ENCODE measurements around the gene PPP1R3A. TPM values are rescaled to one million over a fixed set of nuclear protein-coding genes. Genes with fewer than 3 reads are reported as not detected.
"Not testable (repeated sequence)": the region's sequence is repeated elsewhere in the genome, so short reads cannot be mapped to it uniquely, and the experiment has no call there.

Gene PPP1R3A
- total RNA-seq, 1 experiment from 2014 or later: not detected

DNA sequence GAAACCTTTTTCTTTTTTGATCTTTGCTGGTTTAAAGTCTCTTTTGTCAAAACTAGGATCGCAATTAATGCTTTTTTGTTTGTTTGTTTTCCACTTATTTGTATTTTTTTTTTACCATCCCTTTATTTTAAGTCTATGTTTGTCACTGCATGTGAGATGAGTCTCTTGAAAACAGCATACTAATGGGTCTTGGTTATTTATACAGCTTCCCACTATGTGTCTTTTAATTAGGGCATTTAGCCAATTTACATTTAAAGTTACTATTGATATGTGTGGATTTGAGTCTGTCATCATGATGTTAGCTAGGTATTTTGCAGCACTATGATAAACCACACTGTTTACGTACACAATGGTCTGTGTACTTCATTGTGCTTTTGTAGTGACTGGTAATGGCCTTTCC is 34.7 kb upstream of the PPP1R3A start:
- H3K4me3 Mint-ChIP-seq (ENCODE audit: low read depth, unreplicated experiment): no peak overlapping the region
- BruUV-seq (replicated peaks): no TSS peak
- no peaks in the 10 kb centered on the region for H3K4me1 Mint-ChIP-seq (ENCODE audit: low read depth, unreplicated experiment)
- no peaks in the 10 kb centered on the region for H3K9me3 Mint-ChIP-seq (ENCODE audit: low read depth, unreplicated experiment)
- CTCF ChIA-PET: no interaction called here
- H3K36me3 Mint-ChIP-seq (ENCODE audit: insufficient read depth, unreplicated experiment): no peaks in the 10 kb centered on the region
- TF ChIP-seq, protein P1, sequence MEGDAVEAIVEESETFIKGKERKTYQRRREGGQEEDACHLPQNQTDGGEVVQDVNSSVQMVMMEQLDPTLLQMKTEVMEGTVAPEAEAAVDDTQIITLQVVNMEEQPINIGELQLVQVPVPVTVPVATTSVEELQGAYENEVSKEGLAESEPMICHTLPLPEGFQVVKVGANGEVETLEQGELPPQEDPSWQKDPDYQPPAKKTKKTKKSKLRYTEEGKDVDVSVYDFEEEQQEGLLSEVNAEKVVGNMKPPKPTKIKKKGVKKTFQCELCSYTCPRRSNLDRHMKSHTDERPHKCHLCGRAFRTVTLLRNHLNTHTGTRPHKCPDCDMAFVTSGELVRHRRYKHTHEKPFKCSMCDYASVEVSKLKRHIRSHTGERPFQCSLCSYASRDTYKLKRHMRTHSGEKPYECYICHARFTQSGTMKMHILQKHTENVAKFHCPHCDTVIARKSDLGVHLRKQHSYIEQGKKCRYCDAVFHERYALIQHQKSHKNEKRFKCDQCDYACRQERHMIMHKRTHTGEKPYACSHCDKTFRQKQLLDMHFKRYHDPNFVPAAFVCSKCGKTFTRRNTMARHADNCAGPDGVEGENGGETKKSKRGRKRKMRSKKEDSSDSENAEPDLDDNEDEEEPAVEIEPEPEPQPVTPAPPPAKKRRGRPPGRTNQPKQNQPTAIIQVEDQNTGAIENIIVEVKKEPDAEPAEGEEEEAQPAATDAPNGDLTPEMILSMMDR (IDR thresholded peaks at IDR 0.05; ENCODE audit: unreplicated experiment): no peak
- no peak for DNase-seq
- intact Hi-C loops (cut with micrococcal nuclease; ENCODE audit: unreplicated experiment): no loop called here
- no peaks in the 10 kb centered on the region for H3K27me3 Mint-ChIP-seq (ENCODE audit: unreplicated experiment)
- no peak overlapping the region for H3K27ac Mint-ChIP-seq (ENCODE audit: unreplicated experiment)

DNA sequence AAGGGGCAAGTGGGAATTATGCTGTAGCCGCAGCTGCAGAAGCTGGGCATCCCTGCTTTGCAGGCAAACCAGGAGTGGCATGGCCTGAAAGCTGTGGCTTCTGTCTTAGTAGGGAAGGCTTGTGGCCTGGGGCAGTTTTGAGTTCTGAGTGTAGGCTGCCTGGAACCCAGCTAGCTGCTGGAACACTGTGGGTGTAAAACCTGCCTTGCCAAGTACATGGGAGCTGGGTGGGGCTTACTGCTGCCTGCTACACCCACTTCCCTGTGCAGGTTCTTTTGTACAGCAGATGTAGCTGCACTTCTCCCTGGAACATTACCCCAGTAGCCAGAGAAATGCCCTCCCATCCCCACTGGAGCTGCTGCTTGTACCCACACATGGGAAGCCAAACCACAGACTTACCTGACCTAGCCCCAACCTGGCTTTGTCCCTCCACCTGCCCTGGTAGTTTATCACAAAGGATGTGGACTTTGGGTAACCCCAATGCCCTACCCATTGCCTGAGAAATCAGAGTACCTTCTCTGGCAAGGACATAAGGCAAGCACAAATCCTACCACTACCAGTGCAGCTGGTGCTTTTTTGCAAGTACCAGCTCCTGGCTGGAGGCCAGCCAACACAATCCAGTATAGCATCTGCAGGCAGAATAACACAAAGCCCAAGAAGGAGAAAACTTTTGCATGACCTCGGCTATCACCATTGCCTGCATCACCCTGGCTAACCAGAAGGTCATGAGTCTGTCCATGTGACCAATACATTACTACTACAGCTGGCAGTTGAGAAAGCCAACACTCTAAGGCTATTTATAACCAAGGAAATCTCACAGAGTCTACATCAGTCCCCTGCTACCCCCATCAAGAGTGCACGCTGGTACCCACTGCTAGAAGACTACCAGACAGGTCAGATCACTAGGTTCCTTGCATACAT is 26.5 kb upstream of the PPP1R3A start:
- TF ChIP-seq, protein P1 (IDR thresholded peaks at IDR 0.05; ENCODE audit: unreplicated experiment): no peak
- Mint-ChIP-seq H3K36me3 (ENCODE audit: insufficient read depth, unreplicated experiment) (no peaks in the 10 kb centered on the region), H3K9me3 (ENCODE audit: low read depth, unreplicated experiment) (no peaks in the 10 kb centered on the region), H3K4me1 (ENCODE audit: low read depth, unreplicated experiment) (no peaks in the 10 kb centered on the region), H3K27ac (ENCODE audit: unreplicated experiment) (no peak overlapping the region), H3K27me3 (ENCODE audit: unreplicated experiment) (no peaks in the 10 kb centered on the region), H3K4me3 (ENCODE audit: low read depth, unreplicated experiment) (no peak overlapping the region)
- intact Hi-C loops (cut with micrococcal nuclease; ENCODE audit: unreplicated experiment): no loop called here
- CTCF ChIA-PET: no interaction called here
- DNase-seq: no peak
- BruUV-seq (replicated peaks): no TSS peak

- peaks cover 14% of the 10 kb centered on the region for H3K27me3 Mint-ChIP-seq (ENCODE audit: unreplicated experiment)
- H3K9me3 Mint-ChIP-seq (ENCODE audit: low read depth, unreplicated experiment): peaks cover 3% of the 10 kb centered on the region
- H3K36me3 Mint-ChIP-seq (ENCODE audit: insufficient read depth, unreplicated experiment): no peaks in the 10 kb centered on the region
- no peak overlapping the region for H3K4me3 Mint-ChIP-seq (ENCODE audit: low read depth, unreplicated experiment)
- TF ChIP-seq, protein P1 (IDR thresholded peaks at IDR 0.05; ENCODE audit: unreplicated experiment): no peak
- no peak overlapping the region for H3K27ac Mint-ChIP-seq (ENCODE audit: unreplicated experiment)
- no peaks in the 10 kb centered on the region for H3K4me1 Mint-ChIP-seq (ENCODE audit: low read depth, unreplicated experiment)
- intact Hi-C loops (cut with micrococcal nuclease; ENCODE audit: unreplicated experiment): no loop called here
- CTCF ChIA-PET: no interaction called here
- BruUV-seq (replicated peaks): no TSS peak
- DNase-seq: no peak
These were observed 18.2 kb upstream of the PPP1R3A start for GRCh38 chr7:113936982-113937381.

DNA sequence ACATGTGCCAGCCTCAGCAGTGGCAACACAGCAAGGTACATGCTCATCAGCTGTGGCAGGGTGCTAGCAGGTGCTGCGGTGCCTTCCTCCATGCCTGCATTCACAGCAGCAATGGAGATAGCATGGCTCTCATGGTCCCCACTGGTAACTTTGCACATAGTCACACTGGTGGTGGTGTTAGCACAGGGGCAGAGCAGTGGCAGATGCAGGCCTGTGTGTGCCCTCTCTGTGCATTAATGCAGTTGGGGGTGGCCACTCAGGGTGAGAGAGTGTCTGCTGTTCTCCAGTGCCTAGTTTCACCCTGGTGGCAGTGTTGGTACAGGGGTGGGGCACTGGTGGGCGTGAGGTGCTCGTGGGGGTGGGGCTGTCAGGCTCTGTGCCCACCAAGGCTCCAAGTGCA is 17.7 kb upstream of the PPP1R3A start:
- no TSS peak for BruUV-seq (replicated peaks)
- Mint-ChIP-seq H3K4me1 (ENCODE audit: low read depth, unreplicated experiment) (no peaks in the 10 kb centered on the region), H3K4me3 (ENCODE audit: low read depth, unreplicated experiment) (no peak overlapping the region), H3K9me3 (ENCODE audit: low read depth, unreplicated experiment) (peaks cover 3% of the 10 kb centered on the region), H3K36me3 (ENCODE audit: insufficient read depth, unreplicated experiment) (no peaks in the 10 kb centered on the region), H3K27me3 (ENCODE audit: unreplicated experiment) (peaks cover 14% of the 10 kb centered on the region), H3K27ac (ENCODE audit: unreplicated experiment) (no peak overlapping the region)
- intact Hi-C loops (cut with micrococcal nuclease; ENCODE audit: unreplicated experiment): no loop called here
- CTCF ChIA-PET: no interaction called here
- TF ChIP-seq, protein P1 (IDR thresholded peaks at IDR 0.05; ENCODE audit: unreplicated experiment): no peak
- no peak for DNase-seq

DNA sequence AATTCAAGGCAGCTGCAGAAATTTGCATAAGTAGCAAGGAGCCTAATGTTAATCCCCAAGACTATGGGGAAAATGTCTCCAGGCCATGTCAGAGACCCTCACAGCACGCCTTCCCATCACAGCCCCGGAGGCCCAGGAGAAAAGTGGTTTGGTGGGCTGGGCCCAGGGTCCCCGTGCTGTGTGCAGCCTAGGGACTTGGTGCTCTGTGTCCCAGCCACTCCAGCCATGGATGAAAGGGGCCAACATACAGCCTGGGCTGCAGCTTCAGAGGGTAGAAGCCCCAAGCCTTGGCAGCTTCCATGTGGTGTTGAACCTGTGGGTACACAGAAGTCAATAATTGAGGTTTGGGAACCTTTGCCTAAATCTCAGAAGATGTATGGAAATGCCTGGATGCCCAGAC is 10.6 kb upstream of the PPP1R3A start:
- CTCF ChIA-PET; H3K9me3 Mint-ChIP-seq (ENCODE audit: low read depth, unreplicated experiment); BruUV-seq (replicated peaks); H3K4me3 Mint-ChIP-seq (ENCODE audit: low read depth, unreplicated experiment); intact Hi-C loops (cut with micrococcal nuclease; ENCODE audit: unreplicated experiment); H3K27ac Mint-ChIP-seq (ENCODE audit: unreplicated experiment); H3K4me1 Mint-ChIP-seq (ENCODE audit: low read depth, unreplicated experiment); DNase-seq; H3K36me3 Mint-ChIP-seq (ENCODE audit: insufficient read depth, unreplicated experiment): not testable (repeated sequence)
- H3K27me3 Mint-ChIP-seq (ENCODE audit: unreplicated experiment): peaks cover 12% of the 10 kb centered on the region
